ENCODE data around the gene TUBGCP6.

- TF ChIP-seq CTCF (conservative IDR thresholded peaks at IDR 0.05; ENCODE audit: low read depth, low read length) (no peak), EZH2 (IDR thresholded peaks at IDR 0.05; ENCODE audit: borderline replicate concordance, low read depth, low read length, poor library complexity, severe bottlenecking) (no peak)
These were observed 25.3 kb upstream of the TUBGCP6 start, which contains the start of gene MAPK11 for GRCh38 chr22:50269970-50270665.

Data from A673 (cell line).